IMR-90 (cell line): Measurements from ENCODE around the gene FRY. TPM values are rescaled to one million over a fixed set of nuclear protein-coding genes. Genes with fewer than 3 reads are reported as not detected.

Experiments used
- ATAC-seq: fragments of 200-7000 bp; cut with Tn5 transposase; 2 replicates; pipeline ENCODE4 v1.9.1; 2020; ENCODE audit warnings: low read depth, mild to moderate bottlenecking, moderate library complexity
- BruUV-seq: library from RNA; stranded (reverse); fragments of 400-500 nt; replicated peaks from 2 replicates; lab custom pipeline; 2021; lab: Mats Ljungman, UMichigan
- CTCF ChIA-PET: fragments of 300-600 bp; formaldehyde crosslinking; extraction: SDS; loops from one replicate; lab custom pipeline; 2021; ENCODE audit warnings: antibody characterized with exemption; lab: Yijun Ruan, JAX
- POLR2A ChIA-PET: fragments of 300-600 bp; sonication (Branson Sonifier 250); formaldehyde crosslinking; loops from one replicate; lab custom pipeline; 2022; ENCODE audit warnings: antibody characterized with exemption; ENCODE audit not compliant: unreplicated experiment; lab: Charles Lee
- DNase-seq: peaks from one replicate; pipeline ENCODE4 v3.0.0; 2013
- H2AFZ ChIP-seq: replicated peaks from 2 replicates; pipeline ENCODE3; 2013; ENCODE audit warnings: low read length, mild to moderate bottlenecking; ENCODE audit not compliant: poor library complexity
- H2AK5ac ChIP-seq: 2 replicates; pipeline ENCODE4 v1.6.1; 2013; ENCODE audit warnings: low read depth, low read length, inconsistent platforms
- H2AK9ac ChIP-seq: replicated peaks from 2 replicates; pipeline ENCODE3; 2013; ENCODE audit warnings: mild to moderate bottlenecking, low read depth, low read length, moderate library complexity; ENCODE audit not compliant: poor library complexity
- H2BK120ac ChIP-seq: 2 replicates; pipeline ENCODE4 v1.6.1; 2013; ENCODE audit warnings: low read depth, low read length, inconsistent platforms
- H2BK15ac ChIP-seq: 3 replicates; pipeline ENCODE4 v1.6.1; 2013; ENCODE audit warnings: low read depth, low read length, inconsistent platforms
- H2BK20ac ChIP-seq: 2 replicates; pipeline ENCODE4 v1.6.1; 2013; ENCODE audit warnings: low read depth, mild to moderate bottlenecking, inconsistent platforms, low read length, moderate library complexity
- H2BK5ac ChIP-seq: 2 replicates; pipeline ENCODE4 v1.6.1; 2013; ENCODE audit warnings: mild to moderate bottlenecking, low read depth, low read length, inconsistent platforms; ENCODE audit not compliant: poor library complexity, severe bottlenecking
- H3K14ac ChIP-seq: replicated peaks from 2 replicates; pipeline ENCODE4 v1.6.1; 2013; ENCODE audit warnings: low read depth, low read length, inconsistent platforms
- H3K18ac ChIP-seq: 2 replicates; pipeline ENCODE4 v1.6.1; 2013; ENCODE audit warnings: low read depth, low read length, control low read depth
- H3K23ac ChIP-seq: 2 replicates; pipeline ENCODE4 v1.6.1; 2013; ENCODE audit warnings: low read depth, low read length, inconsistent platforms
- H3K27ac ChIP-seq: 2 replicates; pipeline ENCODE4 v1.5.1; 2013; ENCODE audit warnings: mild to moderate bottlenecking, control low read depth, low read length; ENCODE audit not compliant: insufficient read depth
- H3K27me3 ChIP-seq: 2 replicates; pipeline ENCODE4 v1.6.1; 2013; ENCODE audit warnings: low read length; ENCODE audit not compliant: control insufficient read depth, insufficient read depth
- H3K36me3 ChIP-seq: 2 replicates; pipeline ENCODE4 v1.6.1; 2013; ENCODE audit warnings: low read length, mixed read lengths; ENCODE audit not compliant: control insufficient read depth, insufficient read depth
- H3K4ac ChIP-seq: 2 replicates; pipeline ENCODE4 v1.6.1; 2013; ENCODE audit warnings: low read depth, low read length, inconsistent platforms
- H3K4me1 ChIP-seq: 2 replicates; pipeline ENCODE4 v1.6.1; 2013; ENCODE audit warnings: low read length, mixed read lengths; ENCODE audit not compliant: control insufficient read depth, insufficient read depth
- H3K4me2 ChIP-seq: 2 replicates; pipeline ENCODE4 v1.6.1; 2013; ENCODE audit warnings: low read depth, mild to moderate bottlenecking, control low read depth, low read length, moderate library complexity
- H3K4me3 ChIP-seq: 2 replicates; pipeline ENCODE4 v1.5.1; 2013; ENCODE audit warnings: low read depth, mild to moderate bottlenecking, control low read depth, low read length, moderate library complexity; ENCODE audit not compliant: insufficient read depth
- H3K56ac ChIP-seq: 2 replicates; pipeline ENCODE4 v1.6.1; 2013; ENCODE audit warnings: low read length, inconsistent platforms; ENCODE audit not compliant: insufficient read depth; ENCODE audit errors: extremely low read depth
- H3K79me1 ChIP-seq, 2 experiments: 2 replicates each; pipeline ENCODE4 v1.6.1; 2013; ENCODE audit warnings: low read length in 2 of 2, inconsistent platforms in 1 of 2, low read depth in 1 of 2
- H3K9ac ChIP-seq: 2 replicates; pipeline ENCODE4 v1.6.1; 2013; ENCODE audit warnings: low read depth, low read length, control low read depth
- H3K9me1 ChIP-seq: 2 replicates; pipeline ENCODE4 v1.6.1; 2013; ENCODE audit warnings: low read length, inconsistent platforms; ENCODE audit not compliant: insufficient read depth
- H3K9me3 ChIP-seq: 2 replicates; pipeline ENCODE4 v1.6.1; 2013; ENCODE audit warnings: low read length; ENCODE audit not compliant: control insufficient read depth, insufficient read depth
- H4K20me1 ChIP-seq: 2 replicates; pipeline ENCODE4 v1.6.1; 2013; ENCODE audit warnings: low read length, inconsistent platforms; ENCODE audit not compliant: insufficient read depth
- H4K5ac ChIP-seq: 2 replicates; pipeline ENCODE4 v1.6.1; 2013; ENCODE audit warnings: mild to moderate bottlenecking, low read depth, low read length, control low read depth
- H4K8ac ChIP-seq, 2 experiments: 2 replicates each; pipeline ENCODE4 v1.6.1; 2013; ENCODE audit warnings: low read depth in 2 of 2, low read length in 2 of 2, control low read depth in 1 of 2, inconsistent platforms in 1 of 2
- H4K91ac ChIP-seq: 2 replicates; pipeline ENCODE4 v1.6.1; 2013; ENCODE audit warnings: low read depth, low read length, inconsistent platforms; ENCODE audit not compliant: insufficient read depth
- BHLHE40 ChIP-seq: fragments of 150-350 bp; IDR thresholded peaks from 2 replicates; pipeline ENCODE4 v1.6.1; 2016; ENCODE audit warnings: mild to moderate bottlenecking, low read depth, low read length
- CEBPB ChIP-seq: IDR thresholded peaks from 2 replicates; pipeline ENCODE4 v1.6.1; 2012; ENCODE audit warnings: low read depth, low read length, improper control_type of control experiment
- CHD1 ChIP-seq: IDR thresholded peaks from 2 replicates; pipeline ENCODE4 v1.6.1; 2012; ENCODE audit warnings: low read depth, low read length, improper control_type of control experiment
- FOS ChIP-seq: fragments of 150-350 bp; IDR thresholded peaks from 2 replicates; pipeline ENCODE4 v1.6.1; 2016; ENCODE audit warnings: low read depth, low read length
- MAFK ChIP-seq: IDR thresholded peaks from 2 replicates; pipeline ENCODE4 v1.6.1; 2012; ENCODE audit warnings: low read depth, low read length, improper control_type of control experiment
- MAZ ChIP-seq: IDR thresholded peaks from 2 replicates; pipeline ENCODE4 v1.6.1; 2012; ENCODE audit warnings: low read depth, mild to moderate bottlenecking, low read length, improper control_type of control experiment, moderate library complexity, borderline replicate concordance
- MXI1 ChIP-seq: IDR thresholded peaks from 2 replicates; pipeline ENCODE4 v1.6.1; 2012; ENCODE audit warnings: low read depth, mild to moderate bottlenecking, low read length, moderate library complexity, borderline replicate concordance
- NFE2L2 ChIP-seq: fragments of 150-350 bp; IDR thresholded peaks from 2 replicates; pipeline ENCODE4 v1.6.1; 2016; ENCODE audit warnings: low read depth, mild to moderate bottlenecking, low read length
- POLR2A ChIP-seq: IDR thresholded peaks from 2 replicates; pipeline ENCODE4 v1.6.1; 2012; ENCODE audit warnings: mild to moderate bottlenecking, low read depth, low read length
- RAD21 ChIP-seq: IDR thresholded peaks from 2 replicates; pipeline ENCODE4 v1.6.1; 2012; ENCODE audit warnings: low read length, improper control_type of control experiment
- RCOR1 ChIP-seq: IDR thresholded peaks from 2 replicates; pipeline ENCODE4 v1.6.1; 2012; ENCODE audit warnings: mild to moderate bottlenecking, low read length, improper control_type of control experiment; ENCODE audit not compliant: insufficient replicate concordance
- RFX5 ChIP-seq: IDR thresholded peaks from 2 replicates; pipeline ENCODE4 v1.8.0; 2012; ENCODE audit warnings: low read depth, mild to moderate bottlenecking, low read length, moderate library complexity
- SMC3 ChIP-seq: fragments of 150-350 bp; IDR thresholded peaks from 2 replicates; pipeline ENCODE4 v1.6.1; 2016; ENCODE audit warnings: low read depth, mild to moderate bottlenecking, antibody characterized with exemption, low read length, moderate library complexity
- WGBS, 2 experiments: methylation state at CpG; one replicate each; pipeline versions ENCODE4 v1.1.5 to v1.1.7; 2013; ENCODE audit warnings: missing lambda C conversion rate in 2 of 2; ENCODE audit not compliant: insufficient read length in 1 of 2; ENCODE audit errors: extremely low coverage in 2 of 2; 5-methylcytosine and 5-hydroxymethylcytosine counted together
- dilution Hi-C: fragments of 300-500 bp; cut with HindIII; formaldehyde crosslinking; loops from one replicate; pipeline ENCODE4 v1.14.3; 2018; ENCODE audit warnings: low sequenced_read_pairs; ENCODE audit not compliant: unreplicated experiment
- in situ Hi-C: fragments of 300-500 bp; cut with MboI; formaldehyde crosslinking; loops from 3 replicates; pipeline ENCODE4 v1.14.3; 2019; ENCODE audit warnings: low sequenced_read_pairs, inconsistent platforms, mixed read lengths
- intact Hi-C: fragments of 100-400 bp; cut with micrococcal nuclease; formaldehyde crosslinking; loops from 2 replicates; pipeline ENCODE4 v1.10.0; 2022
- polyA plus RNA-seq, 3 experiments: library from polyadenylated mRNA; depleted of rRNA; stranded (reverse); fragments of >200 nt; gene quantifications; 2 replicates each; pipeline ENCODE4 v1.2.3, GENCODE V29; 2012; ENCODE audit warnings: low replicate concordance in 1 of 3
- total RNA-seq: library from RNA; depleted of rRNA; stranded (reverse); fragments of >200 nt; gene quantifications from 2 replicates; pipeline ENCODE4 v1.2.3, GENCODE V29; 2012
- TF ChIP-seq, protein P1 (sequence below): fragments of 150-350 bp; IDR thresholded peaks from 2 replicates; pipeline ENCODE4 v1.6.1; 2017; ENCODE audit warnings: mild to moderate bottlenecking, antibody characterized with exemption, low read length, low read depth
- TF ChIP-seq, protein P2 (sequence below): fragments of 150-350 bp; IDR thresholded peaks from 2 replicates; pipeline ENCODE4 v1.6.1; 2016; ENCODE audit warnings: low read depth, mild to moderate bottlenecking, low read length, moderate library complexity, borderline replicate concordance
- TF ChIP-seq, protein P3 (sequence below): conservative IDR thresholded peaks from 2 replicates; pipeline ENCODE4 v1.5.1; 2012; ENCODE audit warnings: mild to moderate bottlenecking, low read depth, low read length, improper control_type of control experiment

Gene FRY
- total and polyA plus RNA-seq, 2 of the 4 experiments (the other 2 are of a cell fraction): 3.0 to 4.8 TPM

DNA sequence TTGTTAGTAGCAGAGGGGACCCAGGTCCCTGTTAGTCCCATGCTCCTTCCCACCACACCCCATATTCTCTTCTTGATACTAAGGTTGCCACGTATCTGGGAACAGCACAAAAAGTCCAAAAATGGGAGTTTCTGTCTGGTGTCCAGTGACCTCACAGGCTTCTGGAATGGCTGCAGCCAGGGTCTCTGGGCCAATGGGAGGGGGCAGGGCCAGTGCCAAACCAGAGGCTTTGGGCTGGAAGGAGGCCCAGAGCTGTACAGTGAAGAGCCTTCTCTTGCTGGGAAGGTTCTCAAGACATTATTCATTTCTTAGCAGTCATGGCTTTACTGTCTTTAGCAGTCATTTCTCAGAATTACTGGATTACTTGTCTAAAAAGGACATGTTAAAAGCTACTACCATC lies 119.2 kb downstream of the FRY start:
- Histone ChIP-seq H3K27me3 (no peaks in the 10 kb centered on the region), H4K20me1 (no peaks in the 10 kb centered on the region), H3K56ac (no peak overlapping the region), H3K23ac (no peak overlapping the region; the same call in 1 of the 2 replicates), H2AK5ac (0 out of 2 replicates have a peak overlapping the region, but pooled peaks have one; percentile 4), H2AK9ac (no peak overlapping the region), H4K8ac (no peak overlapping the region), H2BK120ac (peak overlapping the region; percentile 9; the same call in 1 of the 2 replicates), H4K91ac (0 out of 2 replicates have a peak overlapping the region, but pooled peaks have one; percentile 22), H3K9me3 (no peaks in the 10 kb centered on the region), H4K5ac (no peak overlapping the region), H2BK5ac (no peak overlapping the region), H2BK20ac (peak overlapping the region; percentile 32; the same call in 1 of the 2 replicates), H3K9ac (no peak overlapping the region), H3K27ac (no peak overlapping the region), H3K4ac (peak overlapping the region; percentile 8; the same call in 1 of the 2 replicates), H3K79me1 (no peaks in the 10 kb centered on the region), H3K4me1 (peaks cover 5% of the 10 kb centered on the region; the same call in 1 of the 2 replicates), H3K4me2 (no peak overlapping the region), H3K14ac (no peak overlapping the region), H3K36me3 (no peaks in the 10 kb centered on the region; the same call in 1 of the 2 replicates), H3K9me1 (no peaks in the 10 kb centered on the region), H2BK15ac (no peak overlapping the region), H3K4me3 (no peak overlapping the region), H2AFZ (peak overlapping the region; percentile 59), H3K18ac (no peak overlapping the region)
- dilution Hi-C loops (no loop called here), intact Hi-C loops (no loop called here), in situ Hi-C loops (no loop called here)
- TF ChIP-seq RAD21 (no peak), MAZ (no peak), NFE2L2 (no peak), RFX5 (no peak), MXI1 (no peak), FOS (no peak), SMC3 (no peak), CEBPB (no peak), POLR2A (no peak), RCOR1 (no peak), BHLHE40 (no peak), CHD1 (no peak), MAFK (no peak)
- TF ChIP-seq, protein P1, sequence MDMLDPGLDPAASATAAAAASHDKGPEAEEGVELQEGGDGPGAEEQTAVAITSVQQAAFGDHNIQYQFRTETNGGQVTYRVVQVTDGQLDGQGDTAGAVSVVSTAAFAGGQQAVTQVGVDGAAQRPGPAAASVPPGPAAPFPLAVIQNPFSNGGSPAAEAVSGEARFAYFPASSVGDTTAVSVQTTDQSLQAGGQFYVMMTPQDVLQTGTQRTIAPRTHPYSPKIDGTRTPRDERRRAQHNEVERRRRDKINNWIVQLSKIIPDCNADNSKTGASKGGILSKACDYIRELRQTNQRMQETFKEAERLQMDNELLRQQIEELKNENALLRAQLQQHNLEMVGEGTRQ: no peak
- TF ChIP-seq, protein P2, sequence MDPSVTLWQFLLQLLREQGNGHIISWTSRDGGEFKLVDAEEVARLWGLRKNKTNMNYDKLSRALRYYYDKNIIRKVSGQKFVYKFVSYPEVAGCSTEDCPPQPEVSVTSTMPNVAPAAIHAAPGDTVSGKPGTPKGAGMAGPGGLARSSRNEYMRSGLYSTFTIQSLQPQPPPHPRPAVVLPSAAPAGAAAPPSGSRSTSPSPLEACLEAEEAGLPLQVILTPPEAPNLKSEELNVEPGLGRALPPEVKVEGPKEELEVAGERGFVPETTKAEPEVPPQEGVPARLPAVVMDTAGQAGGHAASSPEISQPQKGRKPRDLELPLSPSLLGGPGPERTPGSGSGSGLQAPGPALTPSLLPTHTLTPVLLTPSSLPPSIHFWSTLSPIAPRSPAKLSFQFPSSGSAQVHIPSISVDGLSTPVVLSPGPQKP: no peak
- TF ChIP-seq, protein P3, sequence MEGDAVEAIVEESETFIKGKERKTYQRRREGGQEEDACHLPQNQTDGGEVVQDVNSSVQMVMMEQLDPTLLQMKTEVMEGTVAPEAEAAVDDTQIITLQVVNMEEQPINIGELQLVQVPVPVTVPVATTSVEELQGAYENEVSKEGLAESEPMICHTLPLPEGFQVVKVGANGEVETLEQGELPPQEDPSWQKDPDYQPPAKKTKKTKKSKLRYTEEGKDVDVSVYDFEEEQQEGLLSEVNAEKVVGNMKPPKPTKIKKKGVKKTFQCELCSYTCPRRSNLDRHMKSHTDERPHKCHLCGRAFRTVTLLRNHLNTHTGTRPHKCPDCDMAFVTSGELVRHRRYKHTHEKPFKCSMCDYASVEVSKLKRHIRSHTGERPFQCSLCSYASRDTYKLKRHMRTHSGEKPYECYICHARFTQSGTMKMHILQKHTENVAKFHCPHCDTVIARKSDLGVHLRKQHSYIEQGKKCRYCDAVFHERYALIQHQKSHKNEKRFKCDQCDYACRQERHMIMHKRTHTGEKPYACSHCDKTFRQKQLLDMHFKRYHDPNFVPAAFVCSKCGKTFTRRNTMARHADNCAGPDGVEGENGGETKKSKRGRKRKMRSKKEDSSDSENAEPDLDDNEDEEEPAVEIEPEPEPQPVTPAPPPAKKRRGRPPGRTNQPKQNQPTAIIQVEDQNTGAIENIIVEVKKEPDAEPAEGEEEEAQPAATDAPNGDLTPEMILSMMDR: no peak
- ChIA-PET POLR2A (no interaction called here), CTCF (no interaction called here)
- peak; percentile 69 for ATAC-seq
- peak; percentile 54 for DNase-seq
- WGBS, 2 experiments: no CpG with 5 or more reads among the region's 1 CpG
- BruUV-seq: no TSS peak
